GM19452 (cell line): ENCODE results near the gene CHRNA3.
"Not testable (repeated sequence)": the region's sequence is repeated elsewhere in the genome, so short reads cannot be mapped to it uniquely, and the experiment has no call there.

Source experiments
- ATAC-seq: cut with Tn5 transposase; IDR thresholded peaks from one replicate; pipeline ENCODE4 v1.9.1; 2021; ENCODE audit not compliant: unreplicated experiment

Gene CHRNA3

GRCh38 chr15:78563092-78563491, 57.7 kb downstream of the CHRNA3 start:
- ATAC-seq = no peak

GRCh38 chr15:78561490-78561889, 59.3 kb downstream of the CHRNA3 start:
- ATAC-seq = no peak

DNA sequence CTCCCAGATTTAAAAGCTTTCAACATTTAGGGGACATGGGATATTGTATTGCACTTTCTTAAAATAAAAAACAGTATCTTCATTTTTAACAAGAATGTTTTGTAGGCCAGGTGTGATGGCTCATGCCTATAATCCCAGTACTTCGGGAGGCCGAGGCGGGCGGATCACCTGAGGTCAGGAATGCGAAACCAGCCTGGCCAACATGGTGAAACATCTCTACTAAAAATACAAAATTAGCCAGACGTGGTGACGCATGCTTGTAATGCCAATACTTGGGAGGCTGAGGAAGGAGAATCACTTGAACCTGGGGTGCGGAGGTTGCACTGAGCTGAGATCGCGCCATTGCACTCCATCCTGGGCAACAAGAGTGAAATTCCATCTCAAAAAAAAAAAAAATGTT, 60.6 kb downstream of the CHRNA3 start:
- ATAC-seq = not testable (repeated sequence)

DNA sequence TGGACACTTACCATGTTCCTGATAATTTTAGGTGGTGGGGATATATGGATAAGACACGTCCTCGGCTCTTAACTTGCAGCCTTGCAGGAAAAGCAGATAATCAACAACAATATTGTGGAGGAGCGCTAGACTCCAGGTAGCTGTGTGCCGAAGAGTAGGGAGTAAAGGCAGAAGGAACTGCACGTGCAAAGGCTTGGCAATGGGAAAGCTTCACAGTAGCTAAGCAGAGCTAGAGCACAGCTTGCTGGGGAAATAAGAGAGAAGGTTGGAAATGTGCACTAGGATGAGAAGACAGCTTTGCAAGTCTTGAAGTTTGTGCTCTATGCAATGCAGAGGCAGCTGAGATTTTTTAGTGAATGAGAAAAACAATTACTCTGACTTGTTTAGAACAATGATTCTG, 68.2 kb downstream of the CHRNA3 start:
- ATAC-seq = no peak

GRCh38 chr15:78551902-78552301, 68.9 kb downstream of the CHRNA3 start:
- ATAC-seq = no peak

DNA sequence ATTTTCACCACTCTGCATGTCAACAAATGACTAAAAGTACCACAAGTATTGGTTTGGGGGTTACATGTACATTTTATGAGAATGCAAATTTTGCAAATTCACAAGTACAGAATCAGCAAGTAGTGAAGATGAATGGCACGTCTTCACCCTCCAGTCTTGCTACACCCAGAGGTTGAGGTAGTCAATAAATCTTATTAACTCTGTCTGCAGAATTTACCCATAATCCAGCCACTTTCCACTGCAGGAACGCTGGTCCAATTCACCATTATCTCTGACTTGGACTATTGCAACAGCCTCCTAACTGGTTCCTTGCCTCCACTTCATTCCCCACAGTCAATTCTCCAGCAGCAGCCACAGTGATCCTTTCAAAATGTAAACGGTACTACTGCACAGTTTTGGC, 70.0 kb downstream of the CHRNA3 start:
- ATAC-seq = no peak

DNA sequence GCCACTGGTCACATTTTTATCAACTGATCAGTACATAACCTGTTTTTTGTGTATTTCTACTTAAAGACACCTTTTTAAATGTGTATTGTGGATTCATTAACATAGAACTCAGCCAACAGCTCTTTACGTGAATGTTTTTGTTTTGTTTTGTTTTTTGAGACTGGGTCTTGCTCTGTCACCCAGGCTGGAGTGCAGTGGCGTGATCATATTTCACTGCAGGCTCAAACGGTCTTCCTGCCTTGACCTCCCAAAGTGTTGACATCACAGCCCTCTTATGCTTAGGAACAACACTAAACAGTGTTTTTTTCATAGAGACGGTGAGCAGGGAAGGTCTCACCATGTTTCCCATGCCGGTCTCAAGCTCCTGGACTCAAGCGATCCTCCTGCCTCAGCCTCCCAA, 70.6 kb downstream of the CHRNA3 start:
- no peak for ATAC-seq
